ENCODE data around the gene METTL26.

GRCh38 chr16:674214-674881 is 38.2 kb upstream of the METTL26 start:
- TF ChIP-seq EZH2 (IDR thresholded peaks at IDR 0.05; ENCODE audit: insufficient read depth, poor library complexity, severe bottlenecking) (no peak), EZH2phosphoT487 (IDR thresholded peaks at IDR 0.05; ENCODE audit: insufficient read depth, low read depth) (no peak)

Data from GM23248 (cell line).